NB4 (cell line): ENCODE results near the gene ZNF765.

ENCODE experiments used
- POLR2A ChIP-seq: IDR thresholded peaks from 2 replicates; pipeline ENCODE4 v1.6.1; 2011; ENCODE audit warnings: mild to moderate bottlenecking; ENCODE audit not compliant: insufficient read length; ENCODE audit errors: extremely low read depth
- TF ChIP-seq, protein P1 (sequence below): IDR thresholded peaks from one replicate; pipeline ENCODE4 v1.5.1; 2012; ENCODE audit warnings: low read depth, low read length
- TF ChIP-seq, protein P2 (sequence below): IDR thresholded peaks from 2 replicates; pipeline ENCODE4 v1.6.1; 2011; ENCODE audit warnings: low read depth, low read length

DNA sequence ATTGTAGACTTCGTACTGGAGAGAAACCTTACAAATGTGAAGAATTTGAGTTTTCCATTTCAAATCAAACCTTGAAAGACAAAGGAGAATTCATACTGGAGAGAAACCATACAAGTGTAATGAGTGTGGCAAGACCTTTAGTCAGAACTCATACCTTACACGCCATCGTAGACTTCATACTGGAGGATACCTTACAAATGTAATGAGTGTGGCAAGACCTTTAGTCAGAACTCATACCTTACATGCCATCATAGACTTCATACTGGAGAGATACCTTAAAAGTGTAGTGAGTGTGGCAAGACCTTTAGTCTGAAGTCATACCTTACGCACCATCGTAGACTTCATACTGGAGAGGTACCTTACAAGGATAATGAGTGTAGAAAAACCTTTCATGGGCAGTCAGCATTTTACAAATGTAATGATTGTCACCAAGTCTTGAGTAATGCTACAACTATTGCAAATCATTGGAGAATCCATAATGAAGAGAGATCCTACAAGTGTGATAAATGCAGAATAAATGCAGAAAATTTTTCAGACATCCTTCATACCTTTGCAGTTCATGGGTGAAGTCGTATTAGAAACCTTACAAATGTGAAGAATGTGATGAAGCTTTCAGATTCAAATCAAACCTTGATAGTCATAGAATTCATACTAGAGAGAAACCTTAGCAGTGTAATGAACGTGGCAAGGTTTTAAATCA is 14.7 kb downstream of the ZNF765 start:
- TF ChIP-seq POLR2A = no peak
- TF ChIP-seq, protein P1, sequence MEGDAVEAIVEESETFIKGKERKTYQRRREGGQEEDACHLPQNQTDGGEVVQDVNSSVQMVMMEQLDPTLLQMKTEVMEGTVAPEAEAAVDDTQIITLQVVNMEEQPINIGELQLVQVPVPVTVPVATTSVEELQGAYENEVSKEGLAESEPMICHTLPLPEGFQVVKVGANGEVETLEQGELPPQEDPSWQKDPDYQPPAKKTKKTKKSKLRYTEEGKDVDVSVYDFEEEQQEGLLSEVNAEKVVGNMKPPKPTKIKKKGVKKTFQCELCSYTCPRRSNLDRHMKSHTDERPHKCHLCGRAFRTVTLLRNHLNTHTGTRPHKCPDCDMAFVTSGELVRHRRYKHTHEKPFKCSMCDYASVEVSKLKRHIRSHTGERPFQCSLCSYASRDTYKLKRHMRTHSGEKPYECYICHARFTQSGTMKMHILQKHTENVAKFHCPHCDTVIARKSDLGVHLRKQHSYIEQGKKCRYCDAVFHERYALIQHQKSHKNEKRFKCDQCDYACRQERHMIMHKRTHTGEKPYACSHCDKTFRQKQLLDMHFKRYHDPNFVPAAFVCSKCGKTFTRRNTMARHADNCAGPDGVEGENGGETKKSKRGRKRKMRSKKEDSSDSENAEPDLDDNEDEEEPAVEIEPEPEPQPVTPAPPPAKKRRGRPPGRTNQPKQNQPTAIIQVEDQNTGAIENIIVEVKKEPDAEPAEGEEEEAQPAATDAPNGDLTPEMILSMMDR = no peak
- TF ChIP-seq, protein P2, sequence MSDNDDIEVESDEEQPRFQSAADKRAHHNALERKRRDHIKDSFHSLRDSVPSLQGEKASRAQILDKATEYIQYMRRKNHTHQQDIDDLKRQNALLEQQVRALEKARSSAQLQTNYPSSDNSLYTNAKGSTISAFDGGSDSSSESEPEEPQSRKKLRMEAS = no peak
